OCI-LY3 (cell line): ENCODE data around the gene AP4M1.

Experiments used
- H2AFZ ChIP-seq: fragments of 200-600, 300-600 bp; shearing (Covaris generic); 2 replicates; pipeline ENCODE4 v1.6.0; 2014; ENCODE audit warnings: antibody characterized with exemption, low read depth, low read length
- H3K27ac ChIP-seq: fragments of 200-600, 300-600 bp; sonication (generic); 2 replicates; pipeline ENCODE4 v1.5.1; 2014; ENCODE audit warnings: mild to moderate bottlenecking, low read length, moderate library complexity, mixed read lengths
- H3K27me3 ChIP-seq: fragments of 200-600, 300-600 bp; sonication (generic); 2 replicates; pipeline ENCODE4 v1.6.1; 2014; ENCODE audit warnings: low read depth, low read length, mixed read lengths
- H3K36me3 ChIP-seq: fragments of 200-600, 300-600 bp; sonication (generic); replicated peaks from 2 replicates; pipeline ENCODE3; 2014; ENCODE audit warnings: low read depth, low read length, mixed read lengths
- H3K4me1 ChIP-seq: fragments of 300-600, 200-600 bp; sonication (generic); 2 replicates; pipeline ENCODE4 v1.6.1; 2014; ENCODE audit warnings: low read length, mixed read lengths
- H3K4me2 ChIP-seq: fragments of 200-600, 300-600 bp; sonication (generic); 2 replicates; pipeline ENCODE4 v1.6.1; 2014; ENCODE audit warnings: low read length, mixed read lengths
- H3K4me3 ChIP-seq: fragments of 300-600, 200-600 bp; sonication (generic); 2 replicates; pipeline ENCODE4 v1.5.1; 2014; ENCODE audit warnings: antibody characterized with exemption, mild to moderate bottlenecking, low read length, moderate library complexity
- H3K79me2 ChIP-seq: fragments of 300-600, 200-600 bp; shearing (Covaris generic); 2 replicates; pipeline ENCODE4 v1.6.1; 2014; ENCODE audit warnings: mild to moderate bottlenecking, low read length, mixed read lengths
- H3K9ac ChIP-seq: fragments of 300-600, 200-600 bp; shearing (Covaris generic); 2 replicates; pipeline ENCODE4 v1.6.0; 2014; ENCODE audit warnings: mild to moderate bottlenecking, low read length, moderate library complexity
- H3K9me3 ChIP-seq: fragments of 200-600, 300-600 bp; shearing (Covaris generic); 2 replicates; pipeline ENCODE4 v1.6.1; 2014; ENCODE audit warnings: low read length, mixed read lengths; ENCODE audit not compliant: insufficient read depth
- H4K20me1 ChIP-seq: fragments of 200-600, 300-600 bp; sonication (generic); 2 replicates; pipeline ENCODE4 v1.6.1; 2016; ENCODE audit warnings: low read length, mixed read lengths; ENCODE audit not compliant: insufficient read depth
- CTCF ChIP-seq: fragments of 200-600, 300-600 bp; sonication (generic); IDR thresholded peaks from 2 replicates; pipeline ENCODE4 v1.5.1; 2014; ENCODE audit warnings: antibody characterized with exemption, low read length, low read depth
- EZH2phosphoT487 ChIP-seq: fragments of 200-600 bp; shearing (Covaris generic); IDR thresholded peaks from 2 replicates; pipeline ENCODE4 v1.6.1; 2018; ENCODE audit warnings: antibody characterized with exemption, mixed run types, low read depth

AP4M1 gene

GRCh38 chr7:100065452-100066186 is 35.8 kb upstream of the AP4M1 start:
- Histone ChIP-seq H3K27ac (no peak overlapping the region), H3K9ac (no peak overlapping the region), H2AFZ (no peak overlapping the region), H3K9me3 (peaks cover 2% of the 10 kb centered on the region; the same call in 1 of the 2 replicates), H3K4me2 (no peak overlapping the region), H3K4me1 (no peaks in the 10 kb centered on the region), H3K79me2 (peaks cover under 1% of the 10 kb centered on the region; the same call in 1 of the 2 replicates), H3K27me3 (no peaks in the 10 kb centered on the region), H3K36me3 (peaks cover 26% of the 10 kb centered on the region), H4K20me1 (no peaks in the 10 kb centered on the region), H3K4me3 (no peak overlapping the region)
- TF ChIP-seq EZH2phosphoT487 (no peak), CTCF (no peak)

- Histone ChIP-seq H3K36me3 (peaks cover 39% of the 10 kb centered on the region), H3K9ac (no peak overlapping the region)
- TF ChIP-seq CTCF (no peak), EZH2phosphoT487 (no peak)
These were observed 34.5 kb upstream of the AP4M1 start for GRCh38 chr7:100066953-100067352.

GRCh38 chr7:100069991-100070390 is 31.5 kb upstream of the AP4M1 start:
- no peak overlapping the region for H3K4me3 ChIP-seq
- peaks cover 68% of the 10 kb centered on the region for H3K36me3 ChIP-seq
- peaks cover 14% of the 10 kb centered on the region; the same call in 1 of the 2 replicates for H3K9me3 ChIP-seq
- no peaks in the 10 kb centered on the region for H3K4me1 ChIP-seq
- no peak for TF ChIP-seq CTCF
- no peak for TF ChIP-seq EZH2phosphoT487
- no peak overlapping the region for H3K27ac ChIP-seq
- peaks cover 4% of the 10 kb centered on the region; the same call in 1 of the 2 replicates for H3K79me2 ChIP-seq
- no peak overlapping the region for H3K9ac ChIP-seq
- H2AFZ ChIP-seq, result no peak overlapping the region
- H4K20me1 ChIP-seq, result no peaks in the 10 kb centered on the region
- H3K27me3 ChIP-seq, result no peaks in the 10 kb centered on the region
- H3K4me2 ChIP-seq, result no peak overlapping the region

More at GRCh38 chr7:100066953-100067352, 34.5 kb upstream of the AP4M1 start:
- Histone ChIP-seq H4K20me1 (no peaks in the 10 kb centered on the region), H3K9me3 (peaks cover 14% of the 10 kb centered on the region; the same call in 1 of the 2 replicates), H3K4me2 (no peak overlapping the region), H3K27ac (no peak overlapping the region), H3K4me3 (no peak overlapping the region), H3K4me1 (no peaks in the 10 kb centered on the region), H2AFZ (no peak overlapping the region), H3K27me3 (no peaks in the 10 kb centered on the region), H3K79me2 (peaks cover 4% of the 10 kb centered on the region; the same call in 1 of the 2 replicates)

GRCh38 chr7:100071018-100071723 is 30.3 kb upstream of the AP4M1 start:
- no peak overlapping the region for H3K27ac ChIP-seq
- H4K20me1 ChIP-seq, result no peaks in the 10 kb centered on the region
- H3K27me3 ChIP-seq, result no peaks in the 10 kb centered on the region
- no peaks in the 10 kb centered on the region for H3K4me1 ChIP-seq
- H3K9me3 ChIP-seq, result peaks cover 14% of the 10 kb centered on the region; the same call in 1 of the 2 replicates
- no peak overlapping the region for H3K4me2 ChIP-seq
- TF ChIP-seq EZH2phosphoT487, result no peak
- TF ChIP-seq CTCF, result no peak
- H3K36me3 ChIP-seq, result peaks cover 69% of the 10 kb centered on the region
- H2AFZ ChIP-seq, result no peak overlapping the region
- H3K9ac ChIP-seq, result no peak overlapping the region
- peaks cover 4% of the 10 kb centered on the region; the same call in 1 of the 2 replicates for H3K79me2 ChIP-seq
- H3K4me3 ChIP-seq, result no peak overlapping the region
